H1 (cell line): ENCODE results near the gene GLB1L3. TPM values are rescaled to one million over a fixed set of nuclear protein-coding genes. Genes with fewer than 3 reads are reported as not detected.

ENCODE experiments used
- CTCF ChIA-PET: fragments of 300-600 bp; sonication (Branson Sonifier 250); formaldehyde crosslinking; loops from one replicate; lab custom pipeline; 2021; ENCODE audit not compliant: partially characterized antibody; lab: Charles Lee
- POLR2A ChIA-PET: fragments of 300-600 bp; sonication (Branson Sonifier 250); formaldehyde crosslinking; loops from one replicate; lab custom pipeline; 2021; ENCODE audit warnings: inconsistent platforms; ENCODE audit not compliant: partially characterized antibody; lab: Charles Lee
- DNase-seq, 2 experiments: peaks; one replicate each; pipeline versions ENCODE4 v3.0.0 to v3.0.0-alpha.2; 2010 to 2022; ENCODE audit warnings: low spot score in 2 of 2, low read depth in 1 of 2, mixed read lengths in 1 of 2
- FAIRE-seq: peaks from 2 replicates; lab custom pipeline; 2011; peaks lifted over from hg19 to GRCh38; lab: Jason Lieb, UNC
- H2AFZ ChIP-seq: 2 replicates; pipeline ENCODE4 v1.8.1; 2012; ENCODE audit warnings: low read length, inconsistent platforms
- H2AK5ac ChIP-seq: 2 replicates; pipeline ENCODE4 v1.6.1; 2013; ENCODE audit warnings: low read depth, low read length
- H2BK120ac ChIP-seq: replicated peaks from 2 replicates; pipeline ENCODE3; 2013; ENCODE audit warnings: low read depth, low read length, inconsistent platforms
- H2BK12ac ChIP-seq: 2 replicates; pipeline ENCODE4 v1.6.1; 2013; ENCODE audit warnings: low read depth, low read length
- H2BK15ac ChIP-seq: 2 replicates; pipeline ENCODE4 v1.6.1; 2013; ENCODE audit warnings: low read length
- H2BK20ac ChIP-seq: 2 replicates; pipeline ENCODE4 v1.6.1; 2013; ENCODE audit warnings: low read length
- H2BK5ac ChIP-seq: 2 replicates; pipeline ENCODE4 v1.6.1; 2013; ENCODE audit warnings: low read depth, low read length
- H3K14ac ChIP-seq: 2 replicates; pipeline ENCODE4 v1.6.1; 2013; ENCODE audit warnings: inconsistent platforms; ENCODE audit not compliant: insufficient read length
- H3K18ac ChIP-seq: 2 replicates; pipeline ENCODE4 v1.6.1; 2013; ENCODE audit warnings: low read length; ENCODE audit errors: extremely low read depth
- H3K23ac ChIP-seq: 2 replicates; pipeline ENCODE4 v1.6.1; 2013; ENCODE audit warnings: inconsistent platforms; ENCODE audit not compliant: insufficient read length
- H3K23me2 ChIP-seq: 2 replicates; pipeline ENCODE4 v1.6.1; 2013; ENCODE audit warnings: low read depth, low read length
- H3K27ac ChIP-seq: 2 replicates; pipeline ENCODE4 v1.6.1; 2011; ENCODE audit warnings: low read depth, low read length, inconsistent platforms
- H3K27me3 ChIP-seq, 4 experiments: replicated peaks in 1 of 4; 1 replicate in 1 of 4; 2 replicates in 3 of 4; pipeline versions ENCODE4 v1.6.1 to v1.8.1; 2011 to 2013; ENCODE audit warnings: low read length in 3 of 4, mild to moderate bottlenecking in 3 of 4, inconsistent platforms in 2 of 4, mixed read lengths in 2 of 4, moderate library complexity in 1 of 4; ENCODE audit not compliant: control insufficient read depth in 3 of 4, insufficient read depth in 3 of 4; ENCODE audit errors: extremely low read depth in 1 of 4
- H3K36me3 ChIP-seq, 4 experiments: 2 replicates each; pipeline versions ENCODE4 v1.6.1 to v1.8.1; 2011 to 2013; ENCODE audit warnings: mild to moderate bottlenecking in 4 of 4, low read length in 3 of 4, moderate library complexity in 2 of 4, control low read depth in 1 of 4, inconsistent platforms in 1 of 4; ENCODE audit not compliant: insufficient read depth in 4 of 4, control insufficient read depth in 2 of 4
- H3K4ac ChIP-seq: replicated peaks from 2 replicates; pipeline ENCODE3; 2013; ENCODE audit warnings: low read length, low read depth, mixed read lengths, inconsistent platforms; ENCODE audit not compliant: insufficient read length
- H3K4me1 ChIP-seq, 4 experiments: replicated peaks in 1 of 4; 1 replicate in 1 of 4; 2 replicates in 3 of 4; pipeline versions ENCODE4 v1.6.1 to v1.8.1; 2011 to 2013; ENCODE audit warnings: low read length in 3 of 4, inconsistent platforms in 2 of 4, mixed read lengths in 1 of 4; ENCODE audit not compliant: insufficient read depth in 4 of 4, control insufficient read depth in 3 of 4
- H3K4me2 ChIP-seq, 2 experiments: 2 replicates each; pipeline versions ENCODE4 v1.6.1 to v1.8.1; 2011 to 2013; ENCODE audit warnings: low read depth in 2 of 2, low read length in 2 of 2, control low read depth in 1 of 2, inconsistent platforms in 1 of 2, mild to moderate bottlenecking in 1 of 2; ENCODE audit not compliant: insufficient read depth in 1 of 2
- H3K4me3 ChIP-seq, 4 experiments: fragments of 200-600, 300-600 bp in 1 of 4; sonication (generic), shearing (Covaris generic), sonication (Bioruptor Twin) in 1 of 4; 2 replicates each; pipeline versions ENCODE4 v1.5.1 to v1.8.1; 2011 to 2016; ENCODE audit warnings: low read length in 4 of 4, low read depth in 3 of 4, control low read depth in 2 of 4, inconsistent platforms in 2 of 4, mild to moderate bottlenecking in 2 of 4, mixed read lengths in 1 of 4, moderate library complexity in 1 of 4; ENCODE audit not compliant: insufficient read depth in 2 of 4; ENCODE audit errors: extremely low read depth in 1 of 4
- H3K56ac ChIP-seq: replicated peaks from 2 replicates; pipeline ENCODE3; 2013; ENCODE audit warnings: low read depth, mild to moderate bottlenecking, mixed read lengths, low read length, inconsistent platforms; ENCODE audit not compliant: insufficient read length
- H3K79me1 ChIP-seq: 2 replicates; pipeline ENCODE4 v1.6.1; 2013; ENCODE audit warnings: low read depth, low read length, control low read depth
- H3K79me2 ChIP-seq, 2 experiments: 2 replicates each; pipeline versions ENCODE4 v1.6.1 to v1.8.1; 2012 to 2013; ENCODE audit warnings: low read length in 2 of 2, mild to moderate bottlenecking in 2 of 2, inconsistent platforms in 1 of 2; ENCODE audit not compliant: insufficient read depth in 2 of 2, control insufficient read depth in 1 of 2
- H3K9ac ChIP-seq, 4 experiments: replicated peaks in 1 of 4; 1 replicate in 1 of 4; 2 replicates in 3 of 4; pipeline versions ENCODE4 v1.6.1 to v1.8.1; 2011 to 2013; ENCODE audit warnings: low read depth in 3 of 4, low read length in 3 of 4, control low read depth in 2 of 4, mild to moderate bottlenecking in 2 of 4, moderate library complexity in 2 of 4, inconsistent platforms in 1 of 4; ENCODE audit errors: extremely low read depth in 1 of 4
- H3K9me3 ChIP-seq, 2 experiments: 2 replicates each; pipeline versions ENCODE4 v1.6.1 to v1.8.1; 2012 to 2013; ENCODE audit warnings: mild to moderate bottlenecking in 2 of 2, moderate library complexity in 2 of 2, control low read depth in 1 of 2, inconsistent platforms in 1 of 2, low read depth in 1 of 2, low read length in 1 of 2, mixed read lengths in 1 of 2; ENCODE audit not compliant: insufficient read depth in 2 of 2
- H4K20me1 ChIP-seq, 2 experiments: replicated peaks in 1 of 2; 2 replicates each; pipeline versions ENCODE3 to v1.8.1; 2011 to 2013; ENCODE audit warnings: inconsistent platforms in 2 of 2, low read length in 2 of 2, mild to moderate bottlenecking in 1 of 2; ENCODE audit not compliant: insufficient read depth in 2 of 2, control insufficient read depth in 1 of 2
- H4K5ac ChIP-seq: 2 replicates; pipeline ENCODE4 v1.6.1; 2013; ENCODE audit warnings: low read length, low read depth, mixed read lengths, inconsistent platforms; ENCODE audit not compliant: insufficient read length
- H4K8ac ChIP-seq: 2 replicates; pipeline ENCODE4 v1.8.0; 2013; ENCODE audit warnings: mild to moderate bottlenecking, moderate library complexity, low read length, inconsistent platforms; ENCODE audit not compliant: insufficient read depth; ENCODE audit errors: extremely low read depth
- H4K91ac ChIP-seq: replicated peaks from 2 replicates; pipeline ENCODE3; 2013; ENCODE audit warnings: low read length, mixed read lengths, inconsistent platforms; ENCODE audit not compliant: insufficient read length
- KDM1A ChIP-seq: fragments of 200-600, 300-600 bp; sonication (generic); IDR thresholded peaks from 2 replicates; pipeline ENCODE4 v1.7.1; 2016; ENCODE audit warnings: mild to moderate bottlenecking, low read length, borderline replicate concordance
- POLR2A ChIP-seq, 2 experiments: IDR thresholded peaks; 1 replicate in 1 of 2; 2 replicates in 1 of 2; pipeline ENCODE4 v1.6.1; 2011; ENCODE audit warnings: low read depth in 2 of 2, low read length in 2 of 2, mild to moderate bottlenecking in 2 of 2; ENCODE audit errors: control extremely low read depth in 1 of 2
- SP1 ChIP-seq: IDR thresholded peaks from 2 replicates; pipeline ENCODE4 v1.6.1; 2011; ENCODE audit warnings: low read depth, low read length
- TAF1 ChIP-seq: IDR thresholded peaks from 2 replicates; pipeline ENCODE4 v1.6.1; 2011; ENCODE audit warnings: mild to moderate bottlenecking, low read depth, low read length
- WGBS, 2 experiments: shearing (Covaris generic) in 1 of 2; methylation state at CpG; one replicate each; pipeline versions ENCODE4 v1.1.6 to v1.1.7; 2013 to 2015; ENCODE audit warnings: low lambda C conversion rate in 2 of 2, mixed read lengths in 2 of 2, inconsistent platforms in 1 of 2, low coverage in 1 of 2, missing lambda C conversion rate in 1 of 2; ENCODE audit not compliant: insufficient replicate concordance in 2 of 2, insufficient coverage in 1 of 2, insufficient read length in 1 of 2; ENCODE audit errors: extremely low coverage in 1 of 2, missing lambda C conversion rate in 1 of 2; 5-methylcytosine and 5-hydroxymethylcytosine counted together
- polyA plus RNA-seq, 7 experiments: library from polyadenylated mRNA; depleted of rRNA in 3 of 7; stranded (reverse) in 5 of 7; unstranded in 2 of 7; fragments of >200 nt in 5 of 7; fragments of 200-250 nt in 2 of 7; gene quantifications; 1 replicate in 5 of 7; 2 replicates in 1 of 7; 4 replicates in 1 of 7; pipeline versions ENCODE4 v1.2.1 to v1.2.3, GENCODE V29; 2011 to 2013; ENCODE audit warnings: missing spikeins in 2 of 7, mixed read lengths in 2 of 7
- total RNA-seq: library from RNA; stranded (reverse); fragmentation: NEBNext Ultra II Directional; extraction: Animal tissue kit (Norgen Biotek cat#: 25700); gene quantifications from 2 replicates; pipeline ENCODE4 v1.2.1, GENCODE V29; 2021
- TF ChIP-seq, protein P1 (sequence below), 3 experiments: IDR thresholded peaks; 1 replicate in 2 of 3; 2 replicates in 1 of 3; pipeline versions ENCODE4 v1.5.1 to v1.6.1; 2011; ENCODE audit warnings: low read length in 3 of 3, mild to moderate bottlenecking in 3 of 3, inconsistent platforms in 2 of 3, low read depth in 1 of 3, moderate library complexity in 1 of 3; ENCODE audit not compliant: insufficient read depth in 1 of 3; ENCODE audit errors: control extremely low read depth in 1 of 3
- TF ChIP-seq, protein P2 (sequence below): IDR thresholded peaks from 2 replicates; pipeline ENCODE4 v1.6.1; 2012; ENCODE audit warnings: inconsistent platforms

Gene GLB1L3
- total and polyA plus RNA-seq, 2 of the 8 experiments (the other 6 are each of a cell fraction or from before 2014, with no cell fraction given) = 14.9 to 33.2 TPM

GRCh38 chr11:134277183-134278001, 1.2 kb downstream of the GLB1L3 start:
- H3K36me3 ChIP-seq = peaks cover 0 to 6% (median 1%) of the 10 kb centered on the region in 4 experiments; a peak in 3 of 8 replicates
- CTCF ChIA-PET = interaction anchor here (0.5 to 12.0 kb wide), 16 partner anchors 8 to 450 kb away, joined by 3 to 114 read pairs (median 3); no protein-coding TSS in a partner anchor
- H3K9me3 ChIP-seq = no peaks in the 10 kb centered on the region
- peak overlapping the region; percentile 83 for H3K18ac ChIP-seq
- peak overlapping the region in 3 of 4 experiments; percentile 36 to 42 (median 38); a peak in 3 of 7 replicates for H3K9ac ChIP-seq
- no peak overlapping the region for H3K56ac ChIP-seq
- H2AFZ ChIP-seq = peak overlapping the region; percentile 85
- no peak overlapping the region for H3K4ac ChIP-seq
- H4K5ac ChIP-seq = peak overlapping the region; percentile 10
- peaks cover 3 to 33% of the 10 kb centered on the region in 2 experiments; a peak in 2 of 4 replicates for H3K79me2 ChIP-seq
- no peaks in the 10 kb centered on the region for H4K20me1 ChIP-seq
- POLR2A ChIA-PET = interaction anchor here (1.3 to 7.7 kb wide), 5 partner anchors 10 to 330 kb away, joined by 3 to 76 read pairs (median 17); partner anchors contain the start of genes ACAD8, NCAPD3, THYN1 and VPS26B
- no peak overlapping the region for H4K8ac ChIP-seq
- H3K4me2 ChIP-seq = peak overlapping the region; percentile 92 to 95
- H3K14ac ChIP-seq = no peak overlapping the region
- WGBS, 2 experiments = 8% methylated on average over 33 of the region's 36 CpGs; no CpG with 5 or more reads in 1 of the 2 experiments
- H3K4me3 ChIP-seq = peak overlapping the region; percentile 88 to 92 (median 90)
- no peak overlapping the region for H2AK5ac ChIP-seq
- peak in 1 of 2 experiments; percentile 67 for DNase-seq
- H2BK120ac ChIP-seq = no peak overlapping the region
- H2BK5ac ChIP-seq = peak overlapping the region; percentile 81; the same call in 1 of the 2 replicates
- H3K27me3 ChIP-seq = peaks cover 0 to 7% (median 0%) of the 10 kb centered on the region in 4 experiments; a peak in 3 of 7 replicates
- no peak overlapping the region for H3K27ac ChIP-seq
- FAIRE-seq = peak; percentile 39
- no peak overlapping the region for H3K23ac ChIP-seq
- H3K23me2 ChIP-seq = peaks cover 18% of the 10 kb centered on the region
- H2BK20ac ChIP-seq = no peak overlapping the region
- peak overlapping the region; percentile 84; the same call in 1 of the 2 replicates for H2BK12ac ChIP-seq
- no peaks in the 10 kb centered on the region for H3K79me1 ChIP-seq
- peaks cover under 1 to 9% (median 2%) of the 10 kb centered on the region in 4 experiments for H3K4me1 ChIP-seq
- peak overlapping the region; percentile 76 for H4K91ac ChIP-seq
- no peak overlapping the region; the same call in 1 of the 2 replicates for H2BK15ac ChIP-seq
- TF ChIP-seq SP1 = no peak
- no peak; the same call in 1 of the 2 replicates for TF ChIP-seq TAF1
- TF ChIP-seq, protein P1, sequence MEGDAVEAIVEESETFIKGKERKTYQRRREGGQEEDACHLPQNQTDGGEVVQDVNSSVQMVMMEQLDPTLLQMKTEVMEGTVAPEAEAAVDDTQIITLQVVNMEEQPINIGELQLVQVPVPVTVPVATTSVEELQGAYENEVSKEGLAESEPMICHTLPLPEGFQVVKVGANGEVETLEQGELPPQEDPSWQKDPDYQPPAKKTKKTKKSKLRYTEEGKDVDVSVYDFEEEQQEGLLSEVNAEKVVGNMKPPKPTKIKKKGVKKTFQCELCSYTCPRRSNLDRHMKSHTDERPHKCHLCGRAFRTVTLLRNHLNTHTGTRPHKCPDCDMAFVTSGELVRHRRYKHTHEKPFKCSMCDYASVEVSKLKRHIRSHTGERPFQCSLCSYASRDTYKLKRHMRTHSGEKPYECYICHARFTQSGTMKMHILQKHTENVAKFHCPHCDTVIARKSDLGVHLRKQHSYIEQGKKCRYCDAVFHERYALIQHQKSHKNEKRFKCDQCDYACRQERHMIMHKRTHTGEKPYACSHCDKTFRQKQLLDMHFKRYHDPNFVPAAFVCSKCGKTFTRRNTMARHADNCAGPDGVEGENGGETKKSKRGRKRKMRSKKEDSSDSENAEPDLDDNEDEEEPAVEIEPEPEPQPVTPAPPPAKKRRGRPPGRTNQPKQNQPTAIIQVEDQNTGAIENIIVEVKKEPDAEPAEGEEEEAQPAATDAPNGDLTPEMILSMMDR (IDR thresholded peaks at IDR 0.05; ENCODE audit: control extremely low read depth in 1 of 3, insufficient read depth in 1 of 3, low read depth in 1 of 3, low read length in 3 of 3) = peak in 1 of 3 experiments; percentile 8; a peak in 2 of 4 replicates
- no peak for TF ChIP-seq POLR2A (IDR thresholded peaks at IDR 0.05; ENCODE audit: control extremely low read depth in 1 of 2, low read depth in 2 of 2, low read length in 2 of 2)
- TF ChIP-seq, protein P2, sequence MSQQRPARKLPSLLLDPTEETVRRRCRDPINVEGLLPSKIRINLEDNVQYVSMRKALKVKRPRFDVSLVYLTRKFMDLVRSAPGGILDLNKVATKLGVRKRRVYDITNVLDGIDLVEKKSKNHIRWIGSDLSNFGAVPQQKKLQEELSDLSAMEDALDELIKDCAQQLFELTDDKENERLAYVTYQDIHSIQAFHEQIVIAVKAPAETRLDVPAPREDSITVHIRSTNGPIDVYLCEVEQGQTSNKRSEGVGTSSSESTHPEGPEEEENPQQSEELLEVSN = peak; percentile 67
- TF ChIP-seq KDM1A = no peak
